Common myeloid progenitor, CD34-positive (primary cell): ENCODE data around the gene ARL16.
A peak's percentile ranks its signal among the peaks of the same experiment; 100 is the strongest.
"Not testable (repeated sequence)": the region's sequence is repeated elsewhere in the genome, so short reads cannot be mapped to it uniquely, and the experiment has no call there.

Source experiments
- CTCF ChIA-PET: fragments of 350-600 bp; sonication (Branson Sonifier 250); formaldehyde crosslinking; loops from one replicate; lab custom pipeline; 2021; ENCODE audit warnings: antibody characterized with exemption; lab: Charles Lee
- POLR2A ChIA-PET: fragments of 350-600 bp; sonication (Branson Sonifier 250); formaldehyde crosslinking; loops from one replicate; lab custom pipeline; 2021; ENCODE audit warnings: antibody characterized with exemption; lab: Charles Lee
- DNase-seq, 3 donors: peaks; one replicate each; pipeline versions ENCODE4 v3.0.0 to v3.0.0-alpha.2; 2013
- H3K27ac ChIP-seq, 2 experiments: 1 replicate in 1 of 2; 2 replicates in 1 of 2; pipeline ENCODE4 v1.7.0; 2013; ENCODE audit warnings: inconsistent platforms in 2 of 2, low read length in 2 of 2, mild to moderate bottlenecking in 2 of 2, low read depth in 1 of 2, moderate library complexity in 1 of 2; ENCODE audit not compliant: severe bottlenecking in 2 of 2, insufficient read depth in 1 of 2, poor library complexity in 1 of 2
- H3K27me3 ChIP-seq, 5 experiments: replicated peaks in 2 of 5; 1 replicate in 3 of 5; 2 replicates in 2 of 5; pipeline versions ENCODE4 v1.6.1 to v1.7.0; 2013; ENCODE audit warnings: low read length in 4 of 5, mild to moderate bottlenecking in 2 of 5, moderate library complexity in 2 of 5, inconsistent platforms in 1 of 5; ENCODE audit not compliant: insufficient read depth in 5 of 5, control insufficient read depth in 4 of 5
- H3K36me3 ChIP-seq, 4 experiments: 1 replicate in 2 of 4; 2 replicates in 2 of 4; pipeline versions ENCODE4 v1.6.1 to v1.7.0; 2013; ENCODE audit warnings: low read length in 3 of 4, control low read depth in 1 of 4, mild to moderate bottlenecking in 1 of 4; ENCODE audit not compliant: control insufficient read depth in 4 of 4, insufficient read depth in 4 of 4
- H3K4me1 ChIP-seq, 4 experiments: 1 replicate in 3 of 4; 2 replicates in 1 of 4; pipeline versions ENCODE4 v1.6.1 to v1.7.1; 2013; ENCODE audit warnings: low read length in 3 of 4, mild to moderate bottlenecking in 3 of 4, control low read depth in 1 of 4, inconsistent platforms in 1 of 4, moderate library complexity in 1 of 4; ENCODE audit not compliant: control insufficient read depth in 4 of 4, insufficient read depth in 4 of 4; ENCODE audit errors: control extremely low read depth in 1 of 4
- H3K4me3 ChIP-seq, 7 experiments: 1 replicate in 4 of 7; 2 replicates in 3 of 7; pipeline versions ENCODE4 v1.5.1 to v1.7.0; 2013; ENCODE audit warnings: mild to moderate bottlenecking in 7 of 7, low read length in 6 of 7, moderate library complexity in 6 of 7, inconsistent platforms in 2 of 7, low read depth in 2 of 7, control low read depth in 1 of 7; ENCODE audit not compliant: insufficient read depth in 4 of 7, control insufficient read depth in 1 of 7; ENCODE audit errors: extremely low read depth in 1 of 7
- H3K9me3 ChIP-seq, 5 experiments: 1 replicate in 4 of 5; 2 replicates in 1 of 5; pipeline versions ENCODE4 v1.6.1 to v1.7.1; 2013; ENCODE audit warnings: low read length in 4 of 5, mild to moderate bottlenecking in 2 of 5, inconsistent platforms in 1 of 5, low read depth in 1 of 5, moderate library complexity in 1 of 5; ENCODE audit not compliant: control insufficient read depth in 4 of 5, insufficient read depth in 2 of 5; ENCODE audit errors: control extremely low read depth in 1 of 5
- WGBS: methylation state at CpG from one replicate; pipeline ENCODE4 v1.1.5; 2013; ENCODE audit not compliant: insufficient coverage; 5-methylcytosine and 5-hydroxymethylcytosine counted together

Gene ARL16

DNA sequence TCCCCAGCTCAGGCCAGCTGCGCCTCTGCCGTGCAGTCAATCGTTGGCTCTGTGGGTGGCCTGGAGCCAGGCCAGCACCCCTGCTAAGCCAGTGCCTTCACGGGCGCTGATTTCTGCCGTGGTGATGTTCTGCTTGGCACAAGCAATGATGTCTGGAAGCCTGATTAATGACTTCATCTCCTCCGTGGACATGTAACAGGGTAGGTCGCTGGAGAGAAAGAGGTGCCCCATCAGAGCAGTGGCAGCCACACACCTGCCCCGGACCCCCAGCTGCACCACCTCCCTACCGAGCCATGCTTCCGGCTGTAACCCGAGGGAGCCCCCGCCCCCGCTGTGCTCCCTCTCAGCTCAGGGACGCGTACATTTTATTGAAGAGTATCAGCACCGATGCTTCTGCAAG lies 1.9 kb downstream of the ARL16 start:
- 96% methylated on average over 17 of the region's 17 CpGs for WGBS
- ChIA-PET POLR2A (no interaction called here), CTCF (interaction anchor here (0.6 to 1.4 kb wide), 2 partner anchors 25 to 55 kb away, joined by 3 read pairs; partner anchors contain the start of gene PDE6G)
- Histone ChIP-seq H3K4me3 (no peak overlapping the region), H3K36me3 (peaks cover 0 to 28% (median 15%) of the 10 kb centered on the region in 4 experiments), H3K27me3 (no peaks in the 10 kb centered on the region), H3K27ac (no peak overlapping the region), H3K4me1 (peaks cover 9 to 26% (median 22%) of the 10 kb centered on the region in 4 experiments), H3K9me3 (no peaks in the 10 kb centered on the region)
- no peak for DNase-seq

DNA sequence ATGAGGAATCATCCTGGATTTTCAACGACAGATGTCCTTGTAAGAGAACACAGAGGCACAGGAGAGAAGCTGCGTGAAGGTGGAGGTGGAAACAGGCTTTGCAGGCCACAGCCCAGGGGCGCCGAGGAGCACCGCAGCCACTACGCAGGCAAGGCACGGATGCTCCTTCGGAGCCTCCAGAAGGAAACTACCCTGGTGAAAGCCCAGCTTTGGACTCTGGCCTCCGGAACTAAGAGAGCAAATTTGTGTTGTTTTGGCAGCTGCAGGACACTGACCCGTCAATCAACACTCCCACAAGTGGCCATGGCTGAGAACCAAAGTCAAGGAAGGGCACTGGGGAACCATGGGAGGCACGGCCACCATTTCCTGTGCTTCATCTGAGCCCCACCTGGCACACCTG lies 3.4 kb downstream of the ARL16 start:
- H3K4me1 ChIP-seq, result peaks cover 7 to 22% (median 19%) of the 10 kb centered on the region in 4 experiments
- ChIA-PET POLR2A (interaction anchor here (0.6 kb wide), 1 partner anchor 9 kb away, joined by 4 read pairs; no protein-coding TSS in a partner anchor), CTCF (no interaction called here)
- WGBS, result 97% methylated on average over 11 of the region's 11 CpGs
- peaks cover 3 to 17% (median 7%) of the 10 kb centered on the region in 4 experiments for H3K36me3 ChIP-seq
- H3K27ac ChIP-seq, result no peak overlapping the region
- H3K4me3 ChIP-seq, result no peak overlapping the region
- no peaks in the 10 kb centered on the region for H3K27me3 ChIP-seq
- DNase-seq, result no peak
- H3K9me3 ChIP-seq, result no peaks in the 10 kb centered on the region

DNA sequence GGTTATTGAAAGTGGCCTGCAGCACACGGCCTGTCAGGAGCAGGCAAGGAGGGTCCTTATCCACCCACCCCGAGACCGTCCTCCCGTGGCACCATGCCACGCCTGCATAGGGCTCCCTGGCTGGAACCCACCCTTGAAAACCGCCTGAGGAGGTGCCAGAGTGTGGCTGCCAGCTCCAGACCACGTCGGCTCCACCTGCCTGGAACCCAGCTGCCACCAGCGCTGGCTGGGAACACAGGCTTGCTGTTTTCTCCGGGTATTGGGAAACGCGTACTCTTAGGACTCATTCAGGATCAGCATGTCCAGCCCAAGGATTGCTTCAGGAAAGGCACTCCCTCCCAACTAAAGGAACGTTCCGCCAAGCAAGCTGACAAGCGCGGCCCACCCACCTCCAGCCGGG lies 6.7 kb downstream of the ARL16 start:
- no peaks in the 10 kb centered on the region for H3K4me1 ChIP-seq
- no peaks in the 10 kb centered on the region for H3K27me3 ChIP-seq
- 97% methylated on average over 16 of the region's 17 CpGs for WGBS
- H3K36me3 ChIP-seq, result peaks cover 9 to 40% (median 28%) of the 10 kb centered on the region in 4 experiments
- CTCF ChIA-PET, result interaction anchor here (0.7 to 3.1 kb wide), 7 partner anchors 12 to 38 kb away, joined by 3 to 19 read pairs (median 3); partner anchors contain the start of gene MRPL12
- H3K27ac ChIP-seq, result no peak overlapping the region
- H3K4me3 ChIP-seq, result no peak overlapping the region
- no peak for DNase-seq
- H3K9me3 ChIP-seq, result no peaks in the 10 kb centered on the region
- POLR2A ChIA-PET, result no interaction called here

- not testable (repeated sequence) for H3K27ac ChIP-seq, H3K4me1 ChIP-seq, H3K4me3 ChIP-seq, H3K9me3 ChIP-seq, H3K27me3 ChIP-seq
- CTCF ChIA-PET, result interaction anchor here (1.1 to 3.1 kb wide), 7 partner anchors 9 to 94 kb away, joined by 3 to 19 read pairs (median 5); partner anchors contain the start of gene MRPL12
- DNase-seq, result peak in 2 of 3 donors; percentile 28 to 30
- WGBS, result 41% methylated on average over 9 of the region's 18 CpGs
- H3K36me3 ChIP-seq, result peaks cover 5 to 45% (median 34%) of the 10 kb centered on the region in 4 experiments
- POLR2A ChIA-PET, result interaction anchor here (1.2 kb wide), 1 partner anchor 10 kb away, joined by 3 read pairs; the partner anchor contains the start of genes CCDC137 and OXLD1
These were observed 7.9 kb downstream of the ARL16 start for GRCh38 chr17:81675515-81676221.

DNA sequence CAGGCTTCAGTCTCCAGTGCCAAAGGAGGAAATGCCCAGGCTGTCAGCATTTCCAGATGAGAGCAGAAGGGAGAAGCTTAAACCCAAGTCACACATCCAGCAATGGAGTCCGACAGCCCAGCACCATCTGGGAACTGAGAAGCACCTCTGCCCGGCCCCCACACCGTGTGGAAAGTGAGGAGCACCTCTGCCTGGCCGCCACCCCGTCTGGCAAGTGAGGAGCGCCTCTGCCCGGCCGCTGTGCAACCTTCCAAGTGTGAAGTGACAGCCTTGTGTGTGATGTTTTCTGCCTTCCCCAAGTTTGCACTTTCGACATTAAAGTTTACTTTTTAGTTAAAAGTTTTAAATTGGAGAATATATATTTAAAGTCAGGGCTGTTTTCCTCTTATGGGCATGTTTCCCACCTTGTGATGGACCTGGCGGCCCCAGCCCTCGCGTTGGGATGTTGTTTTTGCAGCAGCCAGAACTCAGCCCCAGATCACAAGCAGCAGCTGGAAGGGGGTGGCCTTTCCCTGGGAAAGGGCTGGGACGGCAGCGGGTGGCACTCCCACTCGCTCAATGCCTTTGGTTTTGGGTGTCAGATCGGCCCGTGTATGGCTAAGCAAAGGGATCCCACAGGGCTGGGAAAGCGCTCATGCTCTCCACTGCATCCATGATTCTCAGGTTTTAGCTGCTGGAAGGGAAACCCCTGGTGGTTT lies 9.9 kb downstream of the ARL16 start:
- Histone ChIP-seq H3K36me3 (peaks cover 7 to 52% (median 44%) of the 10 kb centered on the region in 4 experiments), H3K27me3 (no peaks in the 10 kb centered on the region), H3K4me3 (no peak overlapping the region), H3K27ac (no peak overlapping the region), H3K4me1 (no peaks in the 10 kb centered on the region), H3K9me3 (no peaks in the 10 kb centered on the region)
- DNase-seq, result no peak
- POLR2A ChIA-PET, result no interaction called here
- 95% methylated on average over 15 of the region's 18 CpGs for WGBS
- CTCF ChIA-PET, result no interaction called here

- ChIA-PET CTCF (interaction anchor here (0.8 to 0.9 kb wide), 2 partner anchors 10 to 181 kb away, joined by 3 read pairs; partner anchors contain the start of genes ARL16 and HGS), POLR2A (no interaction called here)
These were observed 10.6 kb downstream of the ARL16 start for GRCh38 chr17:81672954-81673353.

More at GRCh38 chr17:81672954-81673353, 10.6 kb downstream of the ARL16 start:
- H3K4me1 ChIP-seq, result peaks cover 0 to 5% (median 1%) of the 10 kb centered on the region in 4 experiments
- no peak for DNase-seq
- 99% methylated on average over 16 of the region's 16 CpGs for WGBS
- H3K27ac ChIP-seq, result no peak overlapping the region
- H3K9me3 ChIP-seq, result no peaks in the 10 kb centered on the region
- H3K27me3 ChIP-seq, result no peaks in the 10 kb centered on the region
- peaks cover 7 to 59% (median 47%) of the 10 kb centered on the region in 4 experiments for H3K36me3 ChIP-seq
- no peak overlapping the region for H3K4me3 ChIP-seq
